ENCODE results near the gene ADAT3. TPM values are rescaled to one million over a fixed set of nuclear protein-coding genes. Genes with fewer than 3 reads are reported as not detected.

ADAT3 gene
- 7.4 TPM for polyA plus RNA-seq

GRCh38 chr19:1905110-1905862 is at the start of gene ADAT3, which contains the start of gene SCAMP4:
Gene ADAT3 (plus strand): TSS chr19:1905399. CDS start chr19:1912048, 6,649 bp downstream.
Gene SCAMP4 (plus strand): TSS chr19:1905399. CDS start chr19:1915020, 9,621 bp downstream.
- peaks cover 24 to 30% (median 29%) of the 10 kb centered on the region in 3 donors for H3K4me1 Mint-ChIP-seq

GRCh38 chr19:1855828-1856255 is 49.4 kb upstream of the ADAT3 start:
- Mint-ChIP-seq H3K27ac (peak overlapping the region; percentile 93 to 96 (median 94)), H3K4me3 (peak overlapping the region; percentile 81 to 92 (median 88)), H3K36me3 (peaks cover 2% of the 10 kb centered on the region), H3K9me3 (no peaks in the 10 kb centered on the region), H3K27me3 (no peaks in the 10 kb centered on the region), H3K4me1 (peaks cover 8 to 23% (median 17%) of the 10 kb centered on the region in 3 donors)

More at GRCh38 chr19:1905110-1905862, at the start of gene ADAT3, which contains the start of gene SCAMP4:
- no peaks in the 10 kb centered on the region for H3K36me3 Mint-ChIP-seq
- no peaks in the 10 kb centered on the region for H3K9me3 Mint-ChIP-seq
- no peaks in the 10 kb centered on the region for H3K27me3 Mint-ChIP-seq
- H3K27ac Mint-ChIP-seq = peak within 1 kb of the TSS; percentile 97 to 98 (median 98)
- peak within 1 kb of the TSS; percentile 84 to 97 (median 94) for H3K4me3 Mint-ChIP-seq

- peaks cover 8 to 23% (median 21%) of the 10 kb centered on the region in 3 donors for H3K4me1 Mint-ChIP-seq
- H3K27me3 Mint-ChIP-seq = no peaks in the 10 kb centered on the region
- peaks cover 2% of the 10 kb centered on the region for H3K36me3 Mint-ChIP-seq
- H3K4me3 Mint-ChIP-seq = peak overlapping the region; percentile 81 to 92 (median 88)
- no peaks in the 10 kb centered on the region for H3K9me3 Mint-ChIP-seq
- peak overlapping the region; percentile 93 to 96 (median 94) for H3K27ac Mint-ChIP-seq
Measured at GRCh38 chr19:1856345-1856697, 48.9 kb upstream of the ADAT3 start.

GRCh38 chr19:1856698-1857603 is 48.2 kb upstream of the ADAT3 start:
- Mint-ChIP-seq H3K4me3 (peak overlapping the region; percentile 81 to 92 (median 88)), H3K4me1 (peaks cover 13 to 25% (median 25%) of the 10 kb centered on the region in 3 donors), H3K27ac (peak overlapping the region; percentile 93 to 96 (median 94)), H3K36me3 (peaks cover 2% of the 10 kb centered on the region), H3K27me3 (no peaks in the 10 kb centered on the region), H3K9me3 (no peaks in the 10 kb centered on the region)

- Mint-ChIP-seq H3K36me3 (peaks cover 2% of the 10 kb centered on the region), H3K27me3 (no peaks in the 10 kb centered on the region), H3K4me1 (peaks cover 17 to 25% (median 25%) of the 10 kb centered on the region in 3 donors), H3K27ac (peak overlapping the region; percentile 83 to 94 (median 88)), H3K4me3 (peak overlapping the region; percentile 68 to 90 (median 72)), H3K9me3 (no peaks in the 10 kb centered on the region)
Measured at GRCh38 chr19:1857648-1858326, 47.4 kb upstream of the ADAT3 start.

GRCh38 chr19:1858412-1859081 is 46.7 kb upstream of the ADAT3 start:
- no peaks in the 10 kb centered on the region for H3K27me3 Mint-ChIP-seq
- no peaks in the 10 kb centered on the region for H3K36me3 Mint-ChIP-seq
- H3K4me3 Mint-ChIP-seq = peak overlapping the region in 3 of 4 donors; percentile 21 to 75 (median 66)
- H3K9me3 Mint-ChIP-seq = no peaks in the 10 kb centered on the region
- H3K4me1 Mint-ChIP-seq = peaks cover 14 to 21% (median 19%) of the 10 kb centered on the region in 3 donors
- peak overlapping the region; percentile 78 to 94 (median 90) for H3K27ac Mint-ChIP-seq

- peak overlapping the region; percentile 37 to 86 (median 60) for H3K4me3 Mint-ChIP-seq
- H3K27ac Mint-ChIP-seq = peak overlapping the region in 2 of 3 donors; percentile 90 to 94
- no peaks in the 10 kb centered on the region for H3K27me3 Mint-ChIP-seq
- peaks cover 12 to 21% (median 19%) of the 10 kb centered on the region in 3 donors for H3K4me1 Mint-ChIP-seq
- no peaks in the 10 kb centered on the region for H3K9me3 Mint-ChIP-seq
- H3K36me3 Mint-ChIP-seq = no peaks in the 10 kb centered on the region
Measured at GRCh38 chr19:1859331-1859781, 45.8 kb upstream of the ADAT3 start.

- Mint-ChIP-seq H3K4me1 (peaks cover 12 to 17% (median 15%) of the 10 kb centered on the region in 3 donors), H3K27me3 (no peaks in the 10 kb centered on the region), H3K4me3 (peak overlapping the region in 1 of 4 donors; percentile 99)
Measured at GRCh38 chr19:1860042-1860775, 45.0 kb upstream of the ADAT3 start.

GRCh38 chr19:1860821-1861598 is 44.2 kb upstream of the ADAT3 start:
- H3K36me3 Mint-ChIP-seq = no peaks in the 10 kb centered on the region
- no peaks in the 10 kb centered on the region for H3K9me3 Mint-ChIP-seq
- peak overlapping the region; percentile 86 to 99 (median 94) for H3K4me3 Mint-ChIP-seq
- no peaks in the 10 kb centered on the region for H3K27me3 Mint-ChIP-seq
- H3K27ac Mint-ChIP-seq = peak overlapping the region; percentile 83 to 100 (median 90)
- peaks cover 11 to 16% (median 12%) of the 10 kb centered on the region in 3 donors for H3K4me1 Mint-ChIP-seq

More at GRCh38 chr19:1860042-1860775, 45.0 kb upstream of the ADAT3 start:
- H3K9me3 Mint-ChIP-seq = no peaks in the 10 kb centered on the region
- no peaks in the 10 kb centered on the region for H3K36me3 Mint-ChIP-seq
- peak overlapping the region in 2 of 3 donors; percentile 16 to 100 for H3K27ac Mint-ChIP-seq

GRCh38 chr19:1861599-1862031 is 43.6 kb upstream of the ADAT3 start:
- Mint-ChIP-seq H3K36me3 (no peaks in the 10 kb centered on the region), H3K4me3 (peak overlapping the region; percentile 91 to 99 (median 98)), H3K4me1 (peaks cover 10 to 16% (median 12%) of the 10 kb centered on the region in 3 donors), H3K27ac (peak overlapping the region; percentile 90 to 100 (median 97)), H3K27me3 (no peaks in the 10 kb centered on the region), H3K9me3 (no peaks in the 10 kb centered on the region)

- Mint-ChIP-seq H3K27me3 (no peaks in the 10 kb centered on the region), H3K4me3 (peak overlapping the region; percentile 91 to 99 (median 98)), H3K9me3 (no peaks in the 10 kb centered on the region), H3K4me1 (peaks cover 10 to 16% (median 12%) of the 10 kb centered on the region in 3 donors), H3K36me3 (no peaks in the 10 kb centered on the region), H3K27ac (peak overlapping the region; percentile 97 to 100 (median 99))
Measured at GRCh38 chr19:1862068-1862423, 43.2 kb upstream of the ADAT3 start.

- peaks cover 12 to 16% (median 14%) of the 10 kb centered on the region in 3 donors for H3K4me1 Mint-ChIP-seq
- no peaks in the 10 kb centered on the region for H3K27me3 Mint-ChIP-seq
- H3K27ac Mint-ChIP-seq = peak overlapping the region; percentile 97 to 100 (median 99)
- peak overlapping the region; percentile 91 to 99 (median 98) for H3K4me3 Mint-ChIP-seq
- H3K36me3 Mint-ChIP-seq = no peaks in the 10 kb centered on the region
- H3K9me3 Mint-ChIP-seq = no peaks in the 10 kb centered on the region
Measured at GRCh38 chr19:1862424-1863327, 42.5 kb upstream of the ADAT3 start.
